Chondrocyte (in vitro differentiated cells): ENCODE measurements around the gene TESPA1. TPM values are rescaled to one million over a fixed set of nuclear protein-coding genes. Genes with fewer than 3 reads are reported as not detected.

Experiments used
- DNase-seq: peaks from one replicate; pipeline ENCODE4 v3.0.0; 2021; ENCODE audit warnings: mixed read lengths, low spot score
- H3K27ac Mint-ChIP-seq: one replicate; pipeline ENCODE4 v1.8.0; 2021; ENCODE audit warnings: mild to moderate bottlenecking, moderate library complexity, mixed read lengths; ENCODE audit not compliant: unreplicated experiment
- H3K27me3 Mint-ChIP-seq: 2 replicates; pipeline ENCODE4 v1.8.0; 2021; ENCODE audit warnings: low read depth, mixed read lengths
- H3K36me3 Mint-ChIP-seq: 2 replicates; pipeline ENCODE4 v1.8.0; 2021; ENCODE audit warnings: low read depth, mixed read lengths
- H3K4me1 Mint-ChIP-seq: 2 replicates; pipeline ENCODE4 v1.8.0; 2021; ENCODE audit warnings: low read depth, mild to moderate bottlenecking, mixed read lengths
- H3K4me3 Mint-ChIP-seq: one replicate; pipeline ENCODE4 v1.8.0; 2021; ENCODE audit warnings: mild to moderate bottlenecking, moderate library complexity, mixed read lengths; ENCODE audit not compliant: unreplicated experiment
- H3K9me3 Mint-ChIP-seq: 2 replicates; pipeline ENCODE4 v1.8.0; 2021; ENCODE audit warnings: low read depth, mixed read lengths
- total RNA-seq: library from RNA; stranded (reverse); gene quantifications from 3 replicates; pipeline ENCODE4 v1.2.1, GENCODE V29; 2021
- TF ChIP-seq, protein P1 (sequence below): fragments of 200-600 bp; sonication (generic); IDR thresholded peaks from 2 replicates; pipeline ENCODE4 v1.5.0; 2021; ENCODE audit warnings: antibody characterized with exemption, mild to moderate bottlenecking, moderate library complexity

TESPA1 gene
- total RNA-seq, 1 donor from 2014 or later = not detected

DNA sequence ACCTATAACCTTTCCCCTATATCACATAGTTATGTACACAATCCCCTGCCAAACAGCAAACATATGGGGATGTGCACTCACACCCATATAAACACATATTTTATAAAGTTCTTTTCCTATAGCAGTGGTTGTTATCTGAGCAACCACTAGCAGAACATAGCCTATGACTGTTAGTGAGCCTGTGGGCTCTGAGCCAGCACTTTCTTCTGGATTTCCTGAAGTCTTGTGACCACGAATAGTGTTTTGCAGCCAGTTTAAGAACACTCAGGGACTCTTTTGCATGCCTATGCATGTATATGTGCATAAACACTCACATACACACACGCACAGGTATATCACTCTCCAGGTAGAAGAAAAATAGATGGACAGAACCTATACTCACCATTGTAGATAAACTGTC, 17.1 kb downstream of the TESPA1 start:
- peaks cover 40% of the 10 kb centered on the region for H3K27me3 Mint-ChIP-seq
- H3K36me3 Mint-ChIP-seq = no peaks in the 10 kb centered on the region
- H3K4me3 Mint-ChIP-seq = no peak overlapping the region
- H3K9me3 Mint-ChIP-seq = no peaks in the 10 kb centered on the region
- no peak for DNase-seq
- H3K4me1 Mint-ChIP-seq = no peaks in the 10 kb centered on the region
- no peak overlapping the region for H3K27ac Mint-ChIP-seq
- TF ChIP-seq, protein P1, sequence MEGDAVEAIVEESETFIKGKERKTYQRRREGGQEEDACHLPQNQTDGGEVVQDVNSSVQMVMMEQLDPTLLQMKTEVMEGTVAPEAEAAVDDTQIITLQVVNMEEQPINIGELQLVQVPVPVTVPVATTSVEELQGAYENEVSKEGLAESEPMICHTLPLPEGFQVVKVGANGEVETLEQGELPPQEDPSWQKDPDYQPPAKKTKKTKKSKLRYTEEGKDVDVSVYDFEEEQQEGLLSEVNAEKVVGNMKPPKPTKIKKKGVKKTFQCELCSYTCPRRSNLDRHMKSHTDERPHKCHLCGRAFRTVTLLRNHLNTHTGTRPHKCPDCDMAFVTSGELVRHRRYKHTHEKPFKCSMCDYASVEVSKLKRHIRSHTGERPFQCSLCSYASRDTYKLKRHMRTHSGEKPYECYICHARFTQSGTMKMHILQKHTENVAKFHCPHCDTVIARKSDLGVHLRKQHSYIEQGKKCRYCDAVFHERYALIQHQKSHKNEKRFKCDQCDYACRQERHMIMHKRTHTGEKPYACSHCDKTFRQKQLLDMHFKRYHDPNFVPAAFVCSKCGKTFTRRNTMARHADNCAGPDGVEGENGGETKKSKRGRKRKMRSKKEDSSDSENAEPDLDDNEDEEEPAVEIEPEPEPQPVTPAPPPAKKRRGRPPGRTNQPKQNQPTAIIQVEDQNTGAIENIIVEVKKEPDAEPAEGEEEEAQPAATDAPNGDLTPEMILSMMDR = no peak

DNA sequence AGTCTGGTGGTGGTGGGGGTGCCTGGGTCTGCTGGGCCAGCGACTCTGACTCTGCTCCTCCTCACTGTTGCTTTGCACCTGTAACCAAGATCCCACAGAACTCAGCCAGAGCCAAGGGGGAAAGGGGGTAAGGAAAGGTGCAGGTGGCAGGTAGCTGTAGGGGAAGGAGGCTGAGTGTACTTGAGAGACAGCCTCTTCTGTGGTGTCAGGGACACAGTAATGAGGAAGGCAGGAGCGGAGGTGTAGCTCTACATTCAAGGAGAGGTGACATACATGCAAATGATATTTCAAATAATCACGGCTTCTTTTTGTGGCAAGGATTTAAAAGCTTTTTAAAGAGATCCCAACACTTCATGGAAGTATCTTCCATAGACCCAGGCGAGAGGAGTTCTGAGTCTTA, 23.4 kb downstream of the TESPA1 start:
- no peaks in the 10 kb centered on the region for H3K36me3 Mint-ChIP-seq
- no peak for DNase-seq
- no peak overlapping the region for H3K4me3 Mint-ChIP-seq
- TF ChIP-seq, protein P1 = no peak
- no peaks in the 10 kb centered on the region for H3K4me1 Mint-ChIP-seq
- no peaks in the 10 kb centered on the region for H3K9me3 Mint-ChIP-seq
- H3K27me3 Mint-ChIP-seq = peaks cover 53% of the 10 kb centered on the region
- H3K27ac Mint-ChIP-seq = no peak overlapping the region

- no peaks in the 10 kb centered on the region for H3K9me3 Mint-ChIP-seq
- H3K27me3 Mint-ChIP-seq = peaks cover 44% of the 10 kb centered on the region
- H3K36me3 Mint-ChIP-seq = no peaks in the 10 kb centered on the region
- H3K4me1 Mint-ChIP-seq = no peaks in the 10 kb centered on the region
- H3K4me3 Mint-ChIP-seq = no peak overlapping the region
- TF ChIP-seq, protein P1 = no peak
- H3K27ac Mint-ChIP-seq = no peak overlapping the region
- no peak for DNase-seq
Measured at GRCh38 chr12:54959291-54960018, 25.1 kb downstream of the TESPA1 start.

GRCh38 chr12:54958048-54958658, 26.4 kb downstream of the TESPA1 start:
- DNase-seq = no peak
- TF ChIP-seq, protein P1 = peak; percentile 91

DNA sequence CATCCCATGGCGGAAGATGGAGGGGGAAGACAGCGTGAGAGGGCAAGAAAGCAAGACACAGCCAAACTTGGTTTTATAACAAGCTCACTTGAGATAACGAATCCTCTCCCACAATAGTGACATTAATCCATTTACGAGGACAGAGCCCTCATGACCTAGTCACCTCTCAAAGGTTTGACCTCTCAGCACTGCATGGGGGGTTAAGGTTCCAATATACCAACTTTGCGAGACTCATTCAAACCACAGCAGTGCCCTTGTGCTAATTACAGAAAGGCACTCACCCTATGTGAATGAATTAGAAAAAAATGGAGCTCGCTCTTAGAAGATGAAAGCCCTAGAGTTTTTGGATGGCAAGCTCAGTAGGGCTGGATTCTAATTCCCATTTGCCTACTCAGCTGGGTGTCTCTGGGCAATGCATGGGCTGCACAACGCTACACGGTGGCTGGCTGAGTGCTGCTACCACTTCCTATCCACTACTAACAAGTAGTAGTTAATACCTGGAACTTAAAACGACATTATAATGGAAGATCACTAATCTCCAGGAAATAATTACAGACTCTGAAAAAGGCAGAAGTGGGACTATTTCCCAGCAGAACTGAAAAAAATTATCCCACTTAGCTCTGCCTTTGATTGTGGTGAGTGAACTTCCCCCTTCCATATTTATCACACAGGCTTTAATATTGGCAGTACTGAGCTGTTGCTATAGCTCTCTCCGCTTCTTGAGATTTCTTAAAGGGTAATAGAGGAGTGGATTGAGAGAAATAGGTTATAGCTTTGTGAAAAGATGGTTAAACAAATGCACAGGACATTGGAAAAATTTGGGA, 27.5 kb downstream of the TESPA1 start:
- H3K4me3 Mint-ChIP-seq = no peak overlapping the region
- H3K27me3 Mint-ChIP-seq = peaks cover 42% of the 10 kb centered on the region
- H3K27ac Mint-ChIP-seq = no peak overlapping the region
- DNase-seq = no peak
- no peaks in the 10 kb centered on the region for H3K9me3 Mint-ChIP-seq
- TF ChIP-seq, protein P1 = no peak
- H3K4me1 Mint-ChIP-seq = no peaks in the 10 kb centered on the region
- H3K36me3 Mint-ChIP-seq = no peaks in the 10 kb centered on the region

More at GRCh38 chr12:54958048-54958658, 26.4 kb downstream of the TESPA1 start:
- no peak overlapping the region for H3K4me3 Mint-ChIP-seq
- no peak overlapping the region for H3K27ac Mint-ChIP-seq
- peaks cover 42% of the 10 kb centered on the region for H3K27me3 Mint-ChIP-seq
- H3K4me1 Mint-ChIP-seq = no peaks in the 10 kb centered on the region
- no peaks in the 10 kb centered on the region for H3K9me3 Mint-ChIP-seq
- no peaks in the 10 kb centered on the region for H3K36me3 Mint-ChIP-seq
